Type B pancreatic cell (in vitro differentiated cells): ENCODE data around the gene ENPP6. TPM values are rescaled to one million over a fixed set of nuclear protein-coding genes. Genes with fewer than 3 reads are reported as not detected.

Source experiments
- DNase-seq: peaks from one replicate; pipeline ENCODE4 v3.0.0; 2021; ENCODE audit warnings: mixed read lengths; ENCODE audit not compliant: unreplicated experiment; ENCODE audit errors: extremely low spot score
- H3K27ac Mint-ChIP-seq: 2 replicates; pipeline ENCODE4 v1.8.0; 2021; ENCODE audit warnings: mild to moderate bottlenecking, mixed read lengths
- H3K27me3 Mint-ChIP-seq: 2 replicates; pipeline ENCODE4 v1.8.0; 2021; ENCODE audit warnings: mixed read lengths
- H3K36me3 Mint-ChIP-seq: 2 replicates; pipeline ENCODE4 v1.8.0; 2021; ENCODE audit warnings: mixed read lengths
- H3K4me1 Mint-ChIP-seq: one replicate; pipeline ENCODE4 v1.8.0; 2021; ENCODE audit warnings: mixed read lengths; ENCODE audit not compliant: unreplicated experiment
- H3K4me3 Mint-ChIP-seq: 2 replicates; pipeline ENCODE4 v1.8.0; 2021; ENCODE audit warnings: mild to moderate bottlenecking, mixed read lengths
- H3K9me3 Mint-ChIP-seq: 2 replicates; pipeline ENCODE4 v1.8.0; 2021; ENCODE audit warnings: mixed read lengths
- CTCF ChIP-seq: fragments of 200-600 bp; sonication (generic); conservative IDR thresholded peaks from 2 replicates; pipeline ENCODE4 v1.5.0; 2021; ENCODE audit warnings: antibody characterized with exemption, mild to moderate bottlenecking
- total RNA-seq: library from RNA; stranded (reverse); gene quantifications from 2 replicates; pipeline ENCODE4 v1.2.1, GENCODE V29; 2021; ENCODE audit warnings: low replicate concordance

ENPP6 gene
- total RNA-seq, 1 donor from 2014 or later = 0.51 TPM

- H3K27ac Mint-ChIP-seq = peak overlapping the region; percentile 40
- no peaks in the 10 kb centered on the region for H3K27me3 Mint-ChIP-seq
- H3K36me3 Mint-ChIP-seq = no peaks in the 10 kb centered on the region
- no peaks in the 10 kb centered on the region for H3K9me3 Mint-ChIP-seq
- TF ChIP-seq CTCF = no peak
- no peak overlapping the region for H3K4me3 Mint-ChIP-seq
- H3K4me1 Mint-ChIP-seq = peaks cover 36% of the 10 kb centered on the region
- no peak for DNase-seq
Measured at GRCh38 chr4:184201179-184201578, 16.5 kb downstream of the ENPP6 start.

GRCh38 chr4:184200296-184200695 lies 17.4 kb downstream of the ENPP6 start:
- no peak for TF ChIP-seq CTCF
- Mint-ChIP-seq H3K27ac (no peak overlapping the region), H3K9me3 (peaks cover 2% of the 10 kb centered on the region), H3K27me3 (no peaks in the 10 kb centered on the region), H3K4me3 (no peak overlapping the region), H3K36me3 (no peaks in the 10 kb centered on the region), H3K4me1 (peaks cover 38% of the 10 kb centered on the region)
- DNase-seq = no peak

GRCh38 chr4:184199780-184200179 lies 17.9 kb downstream of the ENPP6 start:
- no peaks in the 10 kb centered on the region for H3K36me3 Mint-ChIP-seq
- no peak overlapping the region for H3K27ac Mint-ChIP-seq
- peaks cover 40% of the 10 kb centered on the region for H3K4me1 Mint-ChIP-seq

GRCh38 chr4:184198190-184198589 lies 19.5 kb downstream of the ENPP6 start:
- Mint-ChIP-seq H3K4me1 (peaks cover 40% of the 10 kb centered on the region), H3K27ac (no peak overlapping the region), H3K9me3 (peaks cover 4% of the 10 kb centered on the region), H3K36me3 (no peaks in the 10 kb centered on the region), H3K27me3 (no peaks in the 10 kb centered on the region), H3K4me3 (no peak overlapping the region)
- no peak for DNase-seq
- TF ChIP-seq CTCF = no peak

More at GRCh38 chr4:184199780-184200179, 17.9 kb downstream of the ENPP6 start:
- no peaks in the 10 kb centered on the region for H3K27me3 Mint-ChIP-seq
- H3K4me3 Mint-ChIP-seq = no peak overlapping the region
- no peak for TF ChIP-seq CTCF
- peaks cover 4% of the 10 kb centered on the region for H3K9me3 Mint-ChIP-seq
- no peak for DNase-seq

- no peak for DNase-seq
- Mint-ChIP-seq H3K36me3 (no peaks in the 10 kb centered on the region), H3K9me3 (peaks cover 4% of the 10 kb centered on the region), H3K27me3 (no peaks in the 10 kb centered on the region), H3K4me3 (no peak overlapping the region), H3K4me1 (peaks cover 39% of the 10 kb centered on the region), H3K27ac (no peak overlapping the region)
- no peak for TF ChIP-seq CTCF
Measured at GRCh38 chr4:184197536-184198082, 20.1 kb downstream of the ENPP6 start.
